NCI-H2107 (cell line): Measurements from ENCODE around the gene ICAM3.

Experiments used
- DNase-seq: peaks from one replicate; lab custom pipeline; 2025; lab: John Stamatoyannopoulos, UW

Gene ICAM3

GRCh38 chr19:10318807-10319682, 20.4 kb downstream of the ICAM3 start:
- DNase-seq: no peak

GRCh38 chr19:10317857-10318462, 21.5 kb downstream of the ICAM3 start:
- DNase-seq: no peak

GRCh38 chr19:10317045-10317856, 22.2 kb downstream of the ICAM3 start:
- no peak for DNase-seq

- no peak for DNase-seq
Observed at GRCh38 chr19:10316229-10317044, 23.0 kb downstream of the ICAM3 start.

- peak; percentile 74 for DNase-seq
Observed at GRCh38 chr19:10315335-10316214, 23.8 kb downstream of the ICAM3 start, which contains the start of gene FDX2. TSS of gene FDX2 (minus strand) at chr19:10316015. CDS start at chr19:10315996, 19 bp downstream.

- DNase-seq: no peak
Observed at GRCh38 chr19:10309423-10309822, 30.0 kb downstream of the ICAM3 start, which contains the start of gene ZGLP1. TSS of gene ZGLP1 (minus strand) at chr19:10309815.

- DNase-seq: no peak
Observed at GRCh38 chr19:10306327-10306726, 33.1 kb downstream of the ICAM3 start.

- DNase-seq: no peak
Observed at GRCh38 chr19:10305139-10305806, 34.2 kb downstream of the ICAM3 start.

- DNase-seq: no peak
Observed at GRCh38 chr19:10299545-10300458, 39.6 kb downstream of the ICAM3 start.

GRCh38 chr19:10295847-10296591, 43.4 kb downstream of the ICAM3 start:
- DNase-seq: no peak

GRCh38 chr19:10295305-10295846, 44.0 kb downstream of the ICAM3 start:
- DNase-seq: no peak

- no peak for DNase-seq
Observed at GRCh38 chr19:10294368-10294697, 45.1 kb downstream of the ICAM3 start.

GRCh38 chr19:10293637-10294367, 45.6 kb downstream of the ICAM3 start:
- DNase-seq: no peak

GRCh38 chr19:10292789-10293636, 46.4 kb downstream of the ICAM3 start:
- no peak for DNase-seq

GRCh38 chr19:10292206-10292788, 47.1 kb downstream of the ICAM3 start:
- DNase-seq: no peak
